Lower leg skin (tissue), 4 donors: ENCODE results near the gene LRRC8A. TPM values are rescaled to one million over a fixed set of nuclear protein-coding genes. Genes with fewer than 3 reads are reported as not detected.

Experiments used
- DNase-seq, 2 donors: peaks; one replicate each; pipeline ENCODE4 v3.0.0-alpha.2; 2019; ENCODE audit warnings: low spot score in 2 of 2
- H3K4me3 ChIP-seq: fragments of 200-600 bp; sonication (generic); 2 replicates; pipeline ENCODE4 v1.5.1; 2017; ENCODE audit warnings: mild to moderate bottlenecking, low read depth; ENCODE audit not compliant: poor library complexity, severe bottlenecking
- CTCF ChIP-seq, 3 donors: fragments of 450-650 bp; IDR thresholded peaks; one replicate each; pipeline ENCODE4 v1.5.1; 2016; ENCODE audit warnings: antibody characterized with exemption in 3 of 3, mild to moderate bottlenecking in 3 of 3, moderate library complexity in 2 of 3
- POLR2A ChIP-seq, 2 donors: fragments of 450-650 bp; IDR thresholded peaks; one replicate each; pipeline ENCODE4 v1.6.1; 2016 to 2017; ENCODE audit warnings: antibody characterized with exemption in 2 of 2, mild to moderate bottlenecking in 1 of 2, moderate library complexity in 1 of 2
- WGBS, 2 donors: methylation state at CpG; one replicate each; pipeline ENCODE4 v1.1.5; 2018; 5-methylcytosine and 5-hydroxymethylcytosine counted together
- intact Hi-C: fragments of 100-400 bp; cut with DNase I; formaldehyde crosslinking; loops from one replicate; pipeline ENCODE4 v1.15.0; 2023; ENCODE audit warnings: low total_unique reads
- total RNA-seq, 4 donors: library from RNA; depleted of rRNA; stranded (reverse); fragments of >200 nt; gene quantifications; one replicate each; pipeline ENCODE4 v1.1.0, GENCODE V29; 2016

Gene LRRC8A
- total RNA-seq, 4 donors from 2014 or later, result 89.6 to 131 (median 111) TPM

- no peak for TF ChIP-seq CTCF (IDR thresholded peaks at IDR 0.05)
- TF ChIP-seq POLR2A (IDR thresholded peaks at IDR 0.05), result no peak
- intact Hi-C loops, result no loop called here
- WGBS, 2 donors, result 40 to 59% methylated on average over 20 to 21 of the region's 23 CpGs
- DNase-seq, result peak; percentile 81 to 94
- no peak overlapping the region for H3K4me3 ChIP-seq
Observed at GRCh38 chr9:128902351-128903078, 20.6 kb downstream of the LRRC8A start.

GRCh38 chr9:128903079-128903461, 21.1 kb downstream of the LRRC8A start:
- H3K4me3 ChIP-seq, result no peak overlapping the region
- no peak for TF ChIP-seq POLR2A (IDR thresholded peaks at IDR 0.05)
- TF ChIP-seq CTCF (IDR thresholded peaks at IDR 0.05), result no peak
- DNase-seq, result no peak
- intact Hi-C loops, result no loop called here
- WGBS, 2 donors, result 60 to 66% methylated on average over 2 of the region's 2 CpGs

GRCh38 chr9:128903871-128904620, 22.1 kb downstream of the LRRC8A start:
- TF ChIP-seq CTCF (IDR thresholded peaks at IDR 0.05) (no peak), POLR2A (IDR thresholded peaks at IDR 0.05) (no peak)
- WGBS, 2 donors, result 59 to 61% methylated on average over 10 of the region's 10 CpGs
- no peak overlapping the region for H3K4me3 ChIP-seq
- no peak for DNase-seq
- intact Hi-C loops, result no loop called here

- 95 to 99% methylated on average over 7 of the region's 7 CpGs for WGBS, 2 donors
- intact Hi-C loops, result no loop called here
- TF ChIP-seq CTCF (IDR thresholded peaks at IDR 0.05) (no peak), POLR2A (IDR thresholded peaks at IDR 0.05) (no peak)
- DNase-seq, result no peak
- H3K4me3 ChIP-seq, result no peak overlapping the region
Observed at GRCh38 chr9:128905964-128906363, 24.0 kb downstream of the LRRC8A start.

GRCh38 chr9:128906741-128907140, 24.8 kb downstream of the LRRC8A start:
- DNase-seq, result no peak
- H3K4me3 ChIP-seq, result no peak overlapping the region
- intact Hi-C loops, result no loop called here
- TF ChIP-seq POLR2A (IDR thresholded peaks at IDR 0.05) (no peak), CTCF (IDR thresholded peaks at IDR 0.05) (no peak)
- 72 to 77% methylated on average over 2 of the region's 2 CpGs for WGBS, 2 donors
